BLaER1 treated with 17β-estradiol and CSF1 and Interleukin-3, amounts not matched to agents 10 nM and 100 nM (cell line): ENCODE measurements around the gene ACAN.

ENCODE experiments used
- H3K27ac ChIP-seq, 11 experiments: shearing (Covaris generic); formaldehyde crosslinking; 2 replicates each; pipeline ENCODE4 v1.8.1; 2022
- H3K27me3 ChIP-seq, 11 experiments: shearing (Covaris generic); formaldehyde crosslinking; 2 replicates each; pipeline ENCODE4 v1.8.1; 2022
- H3K36me3 ChIP-seq, 11 experiments: shearing (Covaris generic); formaldehyde crosslinking; 2 replicates each; pipeline ENCODE4 v1.8.1; 2022
- H3K4me1 ChIP-seq, 10 experiments: shearing (Covaris generic); formaldehyde crosslinking; 2 replicates each; pipeline ENCODE4 v1.8.1; 2022
- H3K4me2 ChIP-seq, 11 experiments: shearing (Covaris generic); formaldehyde crosslinking; 2 replicates each; pipeline ENCODE4 v1.8.1; 2022
- H3K4me3 ChIP-seq, 10 experiments: shearing (Covaris generic); formaldehyde crosslinking; 2 replicates each; pipeline ENCODE4 v1.8.1; 2022
- H3K9ac ChIP-seq, 11 experiments: shearing (Covaris generic); formaldehyde crosslinking; 2 replicates each; pipeline ENCODE4 v1.8.1; 2022
- H3K9me3 ChIP-seq, 11 experiments: shearing (Covaris generic); formaldehyde crosslinking; replicated peaks in 1 of 11; 2 replicates each; pipeline ENCODE4 v1.8.1; 2022
- H4K20me1 ChIP-seq, 11 experiments: shearing (Covaris generic); formaldehyde crosslinking; 2 replicates each; pipeline ENCODE4 v1.8.1; 2022
- Cebpa-rat ChIP-seq, 11 experiments: shearing (Covaris generic); IDR thresholded peaks; 2 replicates each; pipeline ENCODE4 v1.8.1; 2022

The ACAN gene

GRCh38 chr15:88909956-88910831 is 107.0 kb downstream of the ACAN start:
- H3K36me3 ChIP-seq = peaks cover 0 to 53% (median 44%) of the 10 kb centered on the region in 11 experiments; a peak in 18 of 22 replicates
- peaks cover 19 to 65% (median 46%) of the 10 kb centered on the region in 10 experiments for H3K4me1 ChIP-seq
- peak overlapping the region in 9 of 11 experiments; percentile 86 to 99 (median 95); a peak in 17 of 22 replicates for H3K4me2 ChIP-seq
- H3K27me3 ChIP-seq = no peaks in the 10 kb centered on the region
- no peak for TF ChIP-seq Cebpa-rat (IDR thresholded peaks at IDR 0.05)
- H4K20me1 ChIP-seq = peaks cover 0 to 54% (median 7%) of the 10 kb centered on the region in 11 experiments; a peak in 6 of 22 replicates
- no peaks in the 10 kb centered on the region for H3K9me3 ChIP-seq
- H3K27ac ChIP-seq = peak overlapping the region in 2 of 11 experiments; percentile 10 to 22; a peak in 2 of 22 replicates
- no peak overlapping the region for H3K4me3 ChIP-seq
- peak overlapping the region in 3 of 11 experiments; percentile 7 to 15 (median 10); a peak in 1 of 22 replicates for H3K9ac ChIP-seq

- Histone ChIP-seq H3K36me3 (peaks cover 0 to 38% (median 30%) of the 10 kb centered on the region in 11 experiments; a peak in 18 of 22 replicates), H3K27ac (peak overlapping the region in 9 of 11 experiments; percentile 78 to 91 (median 85); a peak in 13 of 22 replicates), H4K20me1 (peaks cover 0 to 41% (median 6%) of the 10 kb centered on the region in 11 experiments; a peak in 5 of 22 replicates), H3K4me2 (peak overlapping the region; percentile 86 to 99 (median 96)), H3K9ac (peak overlapping the region in 10 of 11 experiments; percentile 76 to 88 (median 86); a peak in 16 of 22 replicates), H3K4me3 (peak overlapping the region; percentile 66 to 82 (median 75); a peak in 18 of 20 replicates), H3K4me1 (peaks cover 19 to 65% (median 46%) of the 10 kb centered on the region in 10 experiments), H3K9me3 (no peaks in the 10 kb centered on the region), H3K27me3 (no peaks in the 10 kb centered on the region)
- TF ChIP-seq Cebpa-rat (IDR thresholded peaks at IDR 0.05) = no peak
Measured at GRCh38 chr15:88911766-88912118, 108.5 kb downstream of the ACAN start.

GRCh38 chr15:88912500-88912921 is 109.3 kb downstream of the ACAN start:
- H4K20me1 ChIP-seq = peaks cover 0 to 34% (median 6%) of the 10 kb centered on the region in 11 experiments; a peak in 5 of 22 replicates
- H3K9me3 ChIP-seq = no peaks in the 10 kb centered on the region
- peak overlapping the region; percentile 76 to 88 (median 85) for H3K9ac ChIP-seq
- no peaks in the 10 kb centered on the region for H3K27me3 ChIP-seq
- no peak for TF ChIP-seq Cebpa-rat (IDR thresholded peaks at IDR 0.05)
- H3K36me3 ChIP-seq = peaks cover 0 to 30% (median 24%) of the 10 kb centered on the region in 11 experiments; a peak in 15 of 22 replicates
- H3K27ac ChIP-seq = peak overlapping the region in 10 of 11 experiments; percentile 57 to 91 (median 85); a peak in 19 of 22 replicates
- H3K4me3 ChIP-seq = peak overlapping the region; percentile 66 to 82 (median 75)
- peaks cover 20 to 65% (median 47%) of the 10 kb centered on the region in 10 experiments for H3K4me1 ChIP-seq
- peak overlapping the region; percentile 86 to 99 (median 96) for H3K4me2 ChIP-seq

- Histone ChIP-seq H4K20me1 (peaks cover 0 to 26% (median 1%) of the 10 kb centered on the region in 11 experiments; a peak in 3 of 22 replicates), H3K4me1 (peaks cover 27 to 61% (median 51%) of the 10 kb centered on the region in 10 experiments), H3K36me3 (peaks cover 0 to 23% (median 17%) of the 10 kb centered on the region in 11 experiments; a peak in 14 of 22 replicates), H3K4me2 (peak within 1 kb of the TSS; percentile 86 to 99 (median 96)), H3K27me3 (no peaks in the 10 kb centered on the region), H3K27ac (peak within 1 kb of the TSS in 10 of 11 experiments; percentile 57 to 91 (median 85); a peak in 20 of 22 replicates), H3K9me3 (no peaks in the 10 kb centered on the region), H3K4me3 (peak within 1 kb of the TSS; percentile 66 to 82 (median 75)), H3K9ac (peak within 1 kb of the TSS; percentile 76 to 88 (median 85))
- TF ChIP-seq Cebpa-rat (IDR thresholded peaks at IDR 0.05) = no peak
Measured at GRCh38 chr15:88913017-88913849, 110.0 kb downstream of the ACAN start, which contains the start of gene MFGE8. Gene MFGE8, minus strand, starts transcription at chr15:88913379. Its CDS starts 60 bp downstream, at chr15:88913319.

- H3K4me2 ChIP-seq = peak overlapping the region; percentile 86 to 99 (median 96)
- no peaks in the 10 kb centered on the region for H3K27me3 ChIP-seq
- H3K9me3 ChIP-seq = no peaks in the 10 kb centered on the region
- no peak for TF ChIP-seq Cebpa-rat (IDR thresholded peaks at IDR 0.05)
- peak overlapping the region; percentile 76 to 88 (median 85); a peak in 19 of 22 replicates for H3K9ac ChIP-seq
- peaks cover 33 to 61% (median 57%) of the 10 kb centered on the region in 10 experiments for H3K4me1 ChIP-seq
- peaks cover 0 to 21% (median 0%) of the 10 kb centered on the region in 11 experiments; a peak in 3 of 22 replicates for H4K20me1 ChIP-seq
- H3K27ac ChIP-seq = peak overlapping the region in 9 of 11 experiments; percentile 78 to 91 (median 85); a peak in 18 of 22 replicates
- peaks cover 0 to 17% (median 14%) of the 10 kb centered on the region in 11 experiments; a peak in 14 of 22 replicates for H3K36me3 ChIP-seq
- peak overlapping the region; percentile 66 to 82 (median 75) for H3K4me3 ChIP-seq
Measured at GRCh38 chr15:88913850-88914169, 110.6 kb downstream of the ACAN start.

- H3K4me1 ChIP-seq = peaks cover 33 to 59% (median 51%) of the 10 kb centered on the region in 10 experiments
- H3K9ac ChIP-seq = no peak overlapping the region
- no peak overlapping the region for H3K4me3 ChIP-seq
- H3K36me3 ChIP-seq = peaks cover 0 to 2% (median 0%) of the 10 kb centered on the region in 11 experiments; a peak in 2 of 22 replicates
- H3K27ac ChIP-seq = no peak overlapping the region
- H3K27me3 ChIP-seq = no peaks in the 10 kb centered on the region
- H3K4me2 ChIP-seq = no peak overlapping the region
- H3K9me3 ChIP-seq = no peaks in the 10 kb centered on the region
- peaks cover 0 to 7% (median 0%) of the 10 kb centered on the region in 11 experiments; a peak in 3 of 22 replicates for H4K20me1 ChIP-seq
- no peak for TF ChIP-seq Cebpa-rat (IDR thresholded peaks at IDR 0.05)
Measured at GRCh38 chr15:88915354-88915753, 112.1 kb downstream of the ACAN start.

GRCh38 chr15:88917760-88918159 is 114.5 kb downstream of the ACAN start:
- Histone ChIP-seq H3K27me3 (peaks cover 0 to 12% (median 0%) of the 10 kb centered on the region in 11 experiments; a peak in 2 of 22 replicates), H3K4me1 (peaks cover 10 to 42% (median 32%) of the 10 kb centered on the region in 10 experiments; a peak in 17 of 20 replicates), H3K9me3 (no peaks in the 10 kb centered on the region), H3K9ac (no peak overlapping the region), H3K4me2 (peak overlapping the region in 7 of 11 experiments; percentile 11 to 62 (median 49); a peak in 8 of 22 replicates), H3K36me3 (no peaks in the 10 kb centered on the region), H3K27ac (peak overlapping the region in 4 of 11 experiments; percentile 5 to 46 (median 28); a peak in 3 of 22 replicates), H3K4me3 (no peak overlapping the region), H4K20me1 (no peaks in the 10 kb centered on the region; a peak in 1 of 22 replicates)
- TF ChIP-seq Cebpa-rat (IDR thresholded peaks at IDR 0.05) = no peak

- Histone ChIP-seq H4K20me1 (no peaks in the 10 kb centered on the region; a peak in 1 of 22 replicates), H3K9me3 (no peaks in the 10 kb centered on the region), H3K27me3 (peaks cover 0 to 12% (median 0%) of the 10 kb centered on the region in 11 experiments; a peak in 2 of 22 replicates), H3K4me1 (peaks cover 6 to 38% (median 29%) of the 10 kb centered on the region in 10 experiments; a peak in 17 of 20 replicates), H3K27ac (peak overlapping the region in 8 of 11 experiments; percentile 14 to 62 (median 39); a peak in 11 of 22 replicates), H3K4me2 (peak overlapping the region in 10 of 11 experiments; percentile 10 to 65 (median 48); a peak in 16 of 22 replicates), H3K36me3 (no peaks in the 10 kb centered on the region), H3K4me3 (no peak overlapping the region), H3K9ac (no peak overlapping the region)
- peak in 4 of 11 experiments; percentile 34 to 49 (median 44); a peak in 3 of 22 replicates for TF ChIP-seq Cebpa-rat (IDR thresholded peaks at IDR 0.05)
Measured at GRCh38 chr15:88918738-88919137, 115.5 kb downstream of the ACAN start.
